Left ventricle myocardium inferior (tissue), 1 donor: ENCODE results near the gene OR2F1. TPM values are rescaled to one million over a fixed set of nuclear protein-coding genes. Genes with fewer than 3 reads are reported as not detected.

Experiments
- DNase-seq: peaks from one replicate; pipeline ENCODE4 v3.0.0-alpha.2; 2020
- H3K27ac ChIP-seq: fragments of 200-600 bp; replicated peaks from 2 replicates; pipeline ENCODE4 v1.8.0; 2021
- H3K27me3 ChIP-seq: fragments of 200-600 bp; 2 replicates; pipeline ENCODE4 v1.8.0; 2021; ENCODE audit warnings: low read depth
- H3K36me3 ChIP-seq: fragments of 200-600 bp; 2 replicates; pipeline ENCODE4 v1.8.0; 2021
- H3K4me1 ChIP-seq: fragments of 200-600 bp; 2 replicates; pipeline ENCODE4 v1.8.0; 2021
- H3K4me3 ChIP-seq: fragments of 200-600 bp; 2 replicates; pipeline ENCODE4 v1.8.0; 2021; ENCODE audit warnings: mild to moderate bottlenecking, moderate library complexity
- H3K9me3 ChIP-seq: fragments of 200-600 bp; replicated peaks from 2 replicates; pipeline ENCODE4 v1.8.0; 2021
- CTCF ChIP-seq: fragments of 200-600 bp; IDR thresholded peaks from 2 replicates; pipeline ENCODE4 v1.8.0; 2021; ENCODE audit warnings: antibody characterized with exemption, mild to moderate bottlenecking, borderline replicate concordance
- intact Hi-C: fragments of 100-400 bp; cut with micrococcal nuclease; formaldehyde crosslinking; loops from one replicate; pipeline ENCODE4 v1.11.0; 2022
- total RNA-seq: library from RNA; stranded (reverse); fragmentation: NEBNext Ultra II Directional; extraction: Animal tissue kit (Norgen Biotek cat#: 25700); gene quantifications from one replicate; pipeline ENCODE4 v1.2.1, GENCODE V29; 2021
- donor health status: DM: no; HTN: yes; CAD: no; lungs with severe emphysema.

OR2F1 gene
- total RNA-seq, 1 donor from 2014 or later = not detected

DNA sequence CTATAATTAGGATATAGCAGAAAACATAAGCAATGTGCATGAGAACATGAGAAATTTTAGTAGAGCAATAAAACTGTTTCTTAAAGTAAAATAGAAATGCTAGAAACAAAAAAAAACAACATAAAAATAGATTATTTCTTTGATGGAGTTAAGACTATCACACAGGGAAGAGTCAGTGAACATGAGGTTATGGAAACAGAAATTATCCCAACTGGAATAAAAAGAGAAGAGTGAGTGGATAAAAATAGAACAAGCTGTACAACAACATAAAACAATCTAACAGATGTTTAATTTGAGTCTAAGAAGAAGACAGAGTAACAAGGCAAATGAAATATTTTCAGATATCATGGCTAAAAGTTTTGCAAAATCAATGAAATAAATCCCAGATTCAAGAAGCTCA, 38.0 kb downstream of the OR2F1 start:
- no peak for TF ChIP-seq CTCF
- Histone ChIP-seq H3K36me3 (no peaks in the 10 kb centered on the region), H3K4me3 (no peak overlapping the region), H3K4me1 (peaks cover 9% of the 10 kb centered on the region), H3K27me3 (no peaks in the 10 kb centered on the region), H3K9me3 (peaks cover 21% of the 10 kb centered on the region), H3K27ac (peak overlapping the region; percentile 60)
- intact Hi-C loops = no loop called here
- DNase-seq = no peak

DNA sequence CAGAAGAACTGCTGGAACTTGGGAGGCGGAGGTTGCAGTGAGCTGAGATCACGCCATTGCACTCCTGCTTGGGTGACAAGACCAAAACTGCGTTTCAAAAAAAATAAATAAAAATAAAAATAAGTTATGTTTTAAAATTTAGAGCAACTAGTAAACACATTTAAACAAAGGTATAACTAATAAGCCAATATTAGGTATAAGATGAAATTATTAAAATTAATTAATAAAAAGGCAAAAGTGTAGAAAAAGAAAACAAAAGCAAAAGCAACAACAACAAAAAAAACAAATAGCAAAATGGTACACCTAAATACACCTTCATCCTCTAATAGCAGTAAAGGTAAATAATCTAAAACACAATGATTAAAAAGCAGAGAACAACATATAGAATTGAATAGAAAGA, 39.3 kb downstream of the OR2F1 start:
- DNase-seq = no peak
- intact Hi-C loops = no loop called here
- peaks cover 4% of the 10 kb centered on the region for H3K4me1 ChIP-seq
- TF ChIP-seq CTCF = no peak
- H3K9me3 ChIP-seq = peaks cover 19% of the 10 kb centered on the region
- no peaks in the 10 kb centered on the region for H3K36me3 ChIP-seq
- no peak overlapping the region for H3K27ac ChIP-seq
- H3K27me3 ChIP-seq = no peaks in the 10 kb centered on the region
- H3K4me3 ChIP-seq = no peak overlapping the region

DNA sequence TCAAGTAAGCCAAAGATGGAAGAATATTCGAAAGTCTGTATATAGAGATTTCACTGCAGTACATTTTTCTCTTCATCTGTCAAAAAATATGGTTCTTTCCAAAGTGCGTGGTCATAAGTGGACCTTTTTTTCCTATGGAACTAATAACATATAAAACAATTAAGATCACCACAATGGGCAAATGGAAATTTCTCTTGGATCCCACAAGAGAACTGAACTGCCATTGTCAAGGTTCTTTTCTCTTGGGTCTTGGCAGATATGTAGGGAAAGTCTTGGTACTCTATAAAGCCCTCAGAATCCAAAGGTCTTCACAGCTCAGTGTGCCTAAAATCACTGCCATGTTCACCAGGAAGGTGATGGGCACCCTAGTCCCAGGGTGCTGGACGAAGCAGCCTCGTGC, 45.4 kb downstream of the OR2F1 start, which contains the start of gene OR6B1:
Gene OR6B1, plus strand, starts transcription at position 301 of the 400 bp plus-strand sequence. CDS start 3,677 bp downstream, outside the sequence.
- no peaks in the 10 kb centered on the region for H3K36me3 ChIP-seq
- TF ChIP-seq CTCF = no peak
- intact Hi-C loops = no loop called here
- no peak within 1 kb of the TSS for H3K27ac ChIP-seq
- DNase-seq = no peak
- H3K9me3 ChIP-seq = no peaks in the 10 kb centered on the region
- H3K4me1 ChIP-seq = no peaks in the 10 kb centered on the region
- no peaks in the 10 kb centered on the region for H3K27me3 ChIP-seq
- no peak within 1 kb of the TSS for H3K4me3 ChIP-seq

- DNase-seq = no peak
- no peak for TF ChIP-seq CTCF
- H3K4me3 ChIP-seq = no peak overlapping the region
- H3K36me3 ChIP-seq = no peaks in the 10 kb centered on the region
- H3K4me1 ChIP-seq = no peaks in the 10 kb centered on the region
- no peaks in the 10 kb centered on the region for H3K9me3 ChIP-seq
- H3K27me3 ChIP-seq = no peaks in the 10 kb centered on the region
- intact Hi-C loops = no loop called here
- H3K27ac ChIP-seq = no peak overlapping the region
Measured at GRCh38 chr7:144001543-144001942, 46.9 kb downstream of the OR2F1 start.

DNA sequence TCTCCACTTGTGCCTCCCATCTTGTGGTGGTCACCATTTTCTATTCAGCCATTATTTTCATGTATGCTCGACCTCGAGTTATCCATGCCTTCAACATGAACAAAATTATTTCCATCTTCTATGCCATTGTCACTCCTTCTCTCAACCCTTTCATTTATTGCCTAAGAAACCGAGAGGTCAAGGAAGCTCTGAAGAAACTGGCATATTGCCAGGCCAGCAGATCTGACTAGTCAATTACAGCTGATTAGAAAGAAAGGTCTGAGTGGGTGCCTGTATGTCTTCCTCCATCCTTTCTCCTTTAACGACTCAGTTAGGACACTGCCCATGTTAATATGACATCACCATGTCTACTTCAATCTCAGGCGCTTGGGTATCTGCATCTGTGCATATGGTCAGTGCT, 50.1 kb downstream of the OR2F1 start:
- no peak for DNase-seq
- Histone ChIP-seq H3K27me3 (no peaks in the 10 kb centered on the region), H3K4me3 (no peak overlapping the region), H3K9me3 (peaks cover 8% of the 10 kb centered on the region), H3K27ac (no peak overlapping the region), H3K36me3 (no peaks in the 10 kb centered on the region), H3K4me1 (no peaks in the 10 kb centered on the region)
- intact Hi-C loops = no loop called here
- no peak for TF ChIP-seq CTCF
